Epithelial cell of alveolus of lung (primary cell): ENCODE results near the gene RAC3. TPM values are rescaled to one million over a fixed set of nuclear protein-coding genes. Genes with fewer than 3 reads are reported as not detected.

Source experiments
- total RNA-seq: library from RNA; depleted of rRNA; stranded (reverse); fragments of >200 nt; gene quantifications from 2 replicates; pipeline ENCODE4 v1.2.1, GENCODE V29; 2015

Gene RAC3
- total RNA-seq = 25.0 and 38.6 TPM in 2 replicates

GRCh38 chr17:82031303-82031884, at the start of gene RAC3:
Gene RAC3 (plus strand): TSS chr17:82031678. CDS start chr17:82031762, 84 bp downstream.

GRCh38 chr17:82022310-82022980, 9.0 kb upstream of the RAC3 start, which contains the start of gene CENPX:
Gene CENPX (minus strand): TSS chr17:82022878. CDS start chr17:82022861, 17 bp downstream.

GRCh38 chr17:82022981-82023446, 8.5 kb upstream of the RAC3 start, which contains the start of gene LRRC45:
Gene LRRC45 (plus strand): TSS chr17:82023305. CDS start chr17:82023644, 339 bp downstream.

GRCh38 chr17:82037092-82037888, 5.8 kb downstream of the RAC3 start, which contains the start of gene DCXR:
Gene DCXR (minus strand): TSS chr17:82037697. CDS start chr17:82037682, 15 bp downstream.

GRCh38 chr17:82051776-82052637, 20.5 kb downstream of the RAC3 start, which contains the start of the genes GPS1 and RFNG:
Gene GPS1 (plus strand): TSS chr17:82051898. CDS start chr17:82051932, 34 bp downstream.
Gene RFNG (minus strand): TSS chr17:82051811. CDS start chr17:82051766, 45 bp downstream.

DNA sequence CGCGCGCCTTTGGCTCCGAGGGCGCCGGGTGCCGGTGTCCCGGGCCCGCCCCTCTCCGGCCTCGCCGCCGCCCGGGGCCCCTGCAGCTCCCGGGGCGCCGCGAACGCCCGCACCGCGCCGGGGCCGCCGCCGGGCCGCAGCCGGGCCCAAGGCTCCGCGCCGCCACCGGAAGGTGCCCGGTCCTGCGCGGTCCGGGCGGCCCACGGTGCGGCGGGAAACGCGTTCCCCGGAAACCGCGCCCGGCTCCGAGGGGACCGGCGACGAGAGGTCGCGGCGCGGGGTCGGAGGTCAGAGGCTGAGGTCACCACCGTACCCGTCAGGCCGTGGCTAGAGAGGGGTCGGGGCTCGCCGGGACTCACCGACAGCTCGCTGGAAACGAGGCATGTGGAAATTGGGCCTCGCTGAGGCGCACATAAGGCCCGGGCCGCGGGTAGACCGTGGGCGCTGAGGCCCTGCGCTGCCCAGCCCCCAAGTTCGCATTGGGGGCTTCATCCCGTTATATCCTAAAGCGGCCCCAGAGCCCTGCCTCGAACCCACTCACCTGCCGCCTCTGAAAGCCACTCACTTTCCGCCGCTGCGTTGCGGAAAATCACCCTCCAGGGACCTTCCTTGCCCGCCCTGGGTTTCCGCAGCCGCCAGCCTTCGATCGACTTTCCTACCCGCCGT, 34.3 kb downstream of the RAC3 start, which contains the start of gene DUS1L:
DUS1L (minus strand) TSS at position 167 of the 666 bp plus-strand sequence. CDS start 745 bp downstream, outside the sequence.

Other genes with a start within 250 kb of the RAC3 start
- not detected in 2 replicates for gene GCGR, start 227.5 kb upstream of the RAC3 start, total RNA-seq
- 69.5 and 121 TPM in 2 replicates for gene MCRIP1, start 198.4 kb upstream of the RAC3 start, total RNA-seq
- gene PPP1R27, start 196.6 kb upstream of the RAC3 start, total RNA-seq = not detected in 2 replicates
- gene P4HB, start 171.1 kb upstream of the RAC3 start, total RNA-seq = 1,783 and 2,221 TPM in 2 replicates
- 143 and 305 TPM in 2 replicates for gene ARHGDIA, start 160.3 kb upstream of the RAC3 start, total RNA-seq
- gene ALYREF, start 140.1 kb upstream of the RAC3 start, total RNA-seq = 47.7 and 158 TPM in 2 replicates
- 147 and 313 TPM in 2 replicates for gene ANAPC11, start 140.0 kb upstream of the RAC3 start, total RNA-seq
- gene NPB, start 129.4 kb upstream of the RAC3 start, total RNA-seq = 0.26 and 0.48 TPM in 2 replicates
- 19.0 and 74.9 TPM in 2 replicates for gene PCYT2, start 120.3 kb upstream of the RAC3 start, total RNA-seq
- 11.1 and 20.7 TPM in 2 replicates for gene SIRT7, start 113.5 kb upstream of the RAC3 start, total RNA-seq
- gene MAFG, start 103.9 kb upstream of the RAC3 start, total RNA-seq = 12.1 and 15.1 TPM in 2 replicates
- gene PYCR1, start 94.4 kb upstream of the RAC3 start, total RNA-seq = 54.9 and 180 TPM in 2 replicates
- not detected in 2 replicates for gene MYADML2, start 84.4 kb upstream of the RAC3 start, total RNA-seq
- 0.13 and 0.48 TPM in 2 replicates for gene NOTUM, start 70.5 kb upstream of the RAC3 start, total RNA-seq
- 15.5 and 15.8 TPM in 2 replicates for gene ASPSCR1, start 54.0 kb upstream of the RAC3 start, total RNA-seq
- gene CENPX, start 8.8 kb upstream of the RAC3 start, total RNA-seq = 29.1 and 76.7 TPM in 2 replicates
- gene LRRC45, start 8.4 kb upstream of the RAC3 start, total RNA-seq = 9.8 and 15.6 TPM in 2 replicates
- gene DCXR, start 6.0 kb downstream of the RAC3 start, total RNA-seq = 79.3 and 86.3 TPM in 2 replicates
- gene RFNG, start 20.1 kb downstream of the RAC3 start, total RNA-seq = 46.9 and 63.2 TPM in 2 replicates
- 116 and 126 TPM in 2 replicates for gene GPS1, start 20.2 kb downstream of the RAC3 start, total RNA-seq
- 30.9 and 37.4 TPM in 2 replicates for gene DUS1L, start 34.1 kb downstream of the RAC3 start, total RNA-seq
- gene FASN, start 66.6 kb downstream of the RAC3 start, total RNA-seq = 57.2 and 289 TPM in 2 replicates
- gene CCDC57, start 181.2 kb downstream of the RAC3 start, total RNA-seq = 6.9 and 16.5 TPM in 2 replicates
- 224 and 509 TPM in 2 replicates for gene SLC16A3, start 197.4 kb downstream of the RAC3 start, total RNA-seq
- 41.8 and 136 TPM in 2 replicates for gene CSNK1D, start 242.0 kb downstream of the RAC3 start, total RNA-seq